HepG2 (cell line): ENCODE measurements around the gene POLR2F. TPM values are rescaled to one million over a fixed set of nuclear protein-coding genes. Genes with fewer than 3 reads are reported as not detected.

Experiments used
- ATAC-seq: fragments of 200-7000 bp; cut with Tn5 transposase; 3 replicates; pipeline ENCODE4 v1.9.1; 2020; ENCODE audit warnings: mild to moderate bottlenecking, moderate library complexity
- BruUV-seq: library from RNA; stranded (reverse); fragments of 400-500 nt; replicated peaks from 2 replicates; lab custom pipeline; 2021; lab: Mats Ljungman, UMichigan
- CTCF ChIA-PET: fragments of 300-600 bp; formaldehyde crosslinking; extraction: SDS; loops from one replicate; lab custom pipeline; 2021; ENCODE audit warnings: low total read pairs, inconsistent platforms, low intra/inter-chr PET ratio; lab: Yijun Ruan, JAX
- POLR2A ChIA-PET: fragments of 350-600 bp; sonication (Branson Sonifier 250); formaldehyde crosslinking; loops from one replicate; lab custom pipeline; 2020; ENCODE audit warnings: antibody characterized with exemption, inconsistent platforms; lab: Yijun Ruan, JAX
- DNase-seq: peaks from one replicate; pipeline ENCODE4 v3.0.0-alpha.2; 2015; ENCODE audit warnings: low spot score
- FAIRE-seq: peaks from 3 replicates; lab custom pipeline; 2011; peaks lifted over from hg19 to GRCh38; lab: Jason Lieb, UNC
- H2AFZ ChIP-seq: one replicate; pipeline ENCODE4 v1.6.1; 2011; ENCODE audit warnings: low read length, inconsistent platforms
- H3K27ac ChIP-seq: fragments of 300-600 bp; 3 replicates; pipeline ENCODE4 v1.8.0; 2011; ENCODE audit warnings: mixed run types, mild to moderate bottlenecking, mixed read lengths, low read length, inconsistent platforms; ENCODE audit not compliant: insufficient read depth; ENCODE audit errors: extremely low read length
- H3K27me3 ChIP-seq, 2 experiments: fragments of 200-600 bp in 1 of 2; 2 replicates in 1 of 2; 3 replicates in 1 of 2; pipeline versions ENCODE4 v1.6.0 to v1.8.0; 2011; ENCODE audit warnings: low read length in 2 of 2, mild to moderate bottlenecking in 2 of 2, moderate library complexity in 2 of 2, inconsistent platforms in 1 of 2; ENCODE audit not compliant: insufficient read depth in 2 of 2, control insufficient read depth in 1 of 2
- H3K36me3 ChIP-seq, 2 experiments: fragments of 200-600 bp in 1 of 2; replicated peaks in 1 of 2; 2 replicates in 1 of 2; 3 replicates in 1 of 2; pipeline versions ENCODE4 v1.5.1 to v1.8.0; 2011; ENCODE audit warnings: low read length in 2 of 2, inconsistent platforms in 1 of 2; ENCODE audit not compliant: insufficient read depth in 2 of 2, control insufficient read depth in 1 of 2
- H3K4me1 ChIP-seq: 2 replicates; pipeline ENCODE4 v1.5.1; 2012; ENCODE audit warnings: low read length, inconsistent platforms; ENCODE audit not compliant: insufficient read depth
- H3K4me2 ChIP-seq: 2 replicates; pipeline ENCODE4 v1.6.0; 2011; ENCODE audit warnings: low read depth, low read length, inconsistent platforms
- H3K4me3 ChIP-seq, 3 experiments: fragments of 200-600 bp in 1 of 3; sonication (generic), shearing (Covaris generic) in 1 of 3; replicated peaks in 1 of 3; 2 replicates each; pipeline ENCODE4 v1.5.1; 2011 to 2016; ENCODE audit warnings: low read length in 3 of 3, inconsistent platforms in 2 of 3, low read depth in 2 of 3, mild to moderate bottlenecking in 2 of 3, control low read depth in 1 of 3, mixed read lengths in 1 of 3; ENCODE audit not compliant: insufficient read depth in 1 of 3
- H3K79me2 ChIP-seq: one replicate; pipeline ENCODE4 v1.6.1; 2011; ENCODE audit warnings: low read length, inconsistent platforms; ENCODE audit not compliant: insufficient read depth
- H3K9ac ChIP-seq: 2 replicates; pipeline ENCODE4 v1.6.0; 2011; ENCODE audit warnings: mild to moderate bottlenecking, low read depth, low read length, inconsistent platforms; ENCODE audit not compliant: insufficient read depth
- H3K9me3 ChIP-seq: 2 replicates; pipeline ENCODE4 v1.5.1; 2012; ENCODE audit warnings: mild to moderate bottlenecking, low read length
- H4K20me1 ChIP-seq: 2 replicates; pipeline ENCODE4 v1.6.0; 2011; ENCODE audit warnings: inconsistent platforms, mild to moderate bottlenecking, low read length, moderate library complexity; ENCODE audit not compliant: insufficient read depth
- GATA4 ChIP-seq: sonication (generic); IDR thresholded peaks from 2 replicates; pipeline ENCODE4 v1.6.1; 2016; ENCODE audit warnings: antibody characterized with exemption, low read depth, borderline replicate concordance
- RARG ChIP-seq: sonication (generic); formaldehyde crosslinking; IDR thresholded peaks from 2 replicates; pipeline ENCODE4 v1.4.0; 2020; ENCODE audit warnings: low read depth, mild to moderate bottlenecking, missing genetic modification reagents
- SALL2 ChIP-seq: sonication (generic); formaldehyde crosslinking; IDR thresholded peaks from 2 replicates; pipeline ENCODE4 v1.8.1; 2023; ENCODE audit warnings: mild to moderate bottlenecking, missing genetic modification reagents, inconsistent platforms
- SRY ChIP-seq: sonication (generic); formaldehyde crosslinking; IDR thresholded peaks from 2 replicates; pipeline ENCODE4 v1.8.0; 2022; ENCODE audit warnings: mild to moderate bottlenecking, missing genetic modification reagents
- ZNF768 ChIP-seq: sonication (generic); formaldehyde crosslinking; IDR thresholded peaks from 2 replicates; pipeline ENCODE4 v1.4.0; 2020; ENCODE audit warnings: missing genetic modification reagents
- ZSCAN20 ChIP-seq: sonication (generic); formaldehyde crosslinking; IDR thresholded peaks from 2 replicates; pipeline ENCODE4 v1.4.0; 2020; ENCODE audit warnings: missing genetic modification reagents, mild to moderate bottlenecking, borderline replicate concordance
- WGBS: methylation state at CpG from one replicate; pipeline ENCODE4 v1.1.6; 2017; ENCODE audit warnings: low lambda C conversion rate; 5-methylcytosine and 5-hydroxymethylcytosine counted together
- in situ Hi-C: cut with HindIII; loops from 2 replicates; pipeline ENCODE4 v1.10.0; 2017; ENCODE audit warnings: low pct_unique_long_range_greater_than_20kb; ENCODE audit not compliant: extremely low pct_ligation_motif_present
- intact Hi-C: fragments of 100-400 bp; cut with micrococcal nuclease; formaldehyde crosslinking; loops from one replicate; pipeline ENCODE4 v1.10.0; 2022; ENCODE audit not compliant: unreplicated experiment
- polyA plus RNA-seq, 8 experiments: library from polyadenylated mRNA; depleted of rRNA in 3 of 8; stranded (reverse) in 7 of 8; unstranded in 1 of 8; fragments of >200 nt; fragmentation: Illumina TruSeq in 4 of 8; extraction: Trizol in 4 of 8; gene quantifications; 2 replicates each; pipeline versions ENCODE4 v1.2.1 to v1.2.3, GENCODE V29; 2011 to 2016; ENCODE audit warnings: low read depth in 4 of 8, missing spikeins in 1 of 8, mixed read lengths in 1 of 8; ENCODE audit not compliant: insufficient read depth in 1 of 8
- total RNA-seq, 5 experiments: library from RNA; depleted of rRNA; stranded (reverse); fragments of >200 nt; fragmentation: Illumina TruSeq; extraction: Trizol; gene quantifications; 2 replicates each; pipeline ENCODE4 v1.2.3, GENCODE V29; 2016; ENCODE audit warnings: low read depth in 1 of 5
- TF ChIP-seq, protein P1 (sequence below): sonication (generic); formaldehyde crosslinking; IDR thresholded peaks from 2 replicates; pipeline ENCODE4 v1.8.1; 2023; ENCODE audit warnings: missing genetic modification reagents, mild to moderate bottlenecking, borderline replicate concordance

POLR2F gene
- total and polyA plus RNA-seq, 2 of the 13 experiments (the other 11 are each of a cell fraction or from before 2014, with no cell fraction given) = 135 to 158 TPM

DNA sequence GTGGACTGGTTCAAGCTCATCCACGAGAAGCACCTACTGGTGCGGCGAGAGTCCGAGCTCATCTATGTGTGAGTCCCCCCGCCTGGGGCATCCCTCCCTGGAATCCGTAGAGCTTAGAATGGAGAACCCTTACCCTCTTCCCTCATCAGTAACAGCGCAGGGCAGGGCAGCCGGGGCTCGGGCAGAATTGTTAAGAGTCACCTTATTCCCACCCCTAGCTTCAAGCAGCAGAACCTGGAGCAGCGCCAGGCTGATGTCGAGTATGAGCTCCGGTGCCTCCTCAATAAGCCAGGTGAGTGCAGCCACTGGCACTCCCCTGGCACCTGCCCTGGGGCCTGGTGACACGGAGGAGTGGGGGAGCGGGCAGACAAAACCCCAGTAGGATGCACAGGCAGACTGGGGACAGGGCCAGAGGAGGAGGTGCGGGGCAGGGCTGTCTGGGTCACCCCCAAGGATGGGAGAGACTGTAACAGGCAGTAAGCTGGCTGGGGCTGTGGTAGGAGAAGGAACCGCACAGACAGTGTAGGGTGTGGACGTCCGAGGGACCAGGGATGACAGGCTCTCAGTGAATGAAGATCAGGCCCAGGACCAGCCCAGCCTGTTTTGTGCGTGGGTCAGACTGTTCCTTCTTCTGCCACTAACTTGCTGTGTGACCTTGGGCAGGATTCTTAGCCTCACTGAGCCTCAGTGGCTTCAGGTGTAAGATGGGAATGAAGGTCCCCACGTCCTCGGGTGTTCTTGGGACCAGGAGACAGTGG lies 20.5 kb upstream of the POLR2F start:
- Histone ChIP-seq H3K79me2 (no peaks in the 10 kb centered on the region), H3K4me1 (peaks cover 13% of the 10 kb centered on the region), H3K4me2 (no peak overlapping the region), H4K20me1 (no peaks in the 10 kb centered on the region), H2AFZ (no peak overlapping the region), H3K9ac (no peak overlapping the region), H3K9me3 (no peaks in the 10 kb centered on the region), H3K36me3 (peaks cover 11 to 25% of the 10 kb centered on the region in 2 experiments; a peak in 4 of 5 replicates), H3K27ac (no peak overlapping the region), H3K4me3 (no peak overlapping the region), H3K27me3 (no peaks in the 10 kb centered on the region)
- FAIRE-seq = no peak
- no peak for DNase-seq
- intact Hi-C loops (loop anchor here (5.0 kb wide), 1 partner anchor 34 kb away; no protein-coding TSS in a partner anchor), in situ Hi-C loops (loop anchor here (10.0 kb wide), 1 partner anchor 118 kb away; no protein-coding TSS in a partner anchor)
- TF ChIP-seq SALL2 (CRISPR knock-in tag) (no peak), ZNF768 (peak; percentile 54), SRY (CRISPR knock-in tag) (no peak), GATA4 (no peak), RARG (no peak), ZSCAN20 (CRISPR knock-in tag) (no peak)
- TF ChIP-seq, protein P1, sequence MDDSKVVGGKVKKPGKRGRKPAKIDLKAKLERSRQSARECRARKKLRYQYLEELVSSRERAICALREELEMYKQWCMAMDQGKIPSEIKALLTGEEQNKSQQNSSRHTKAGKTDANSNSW (CRISPR knock-in tag) = no peak
- BruUV-seq = TSS peak; percentile 36
- ATAC-seq = no peak
- ChIA-PET POLR2A (no interaction called here), CTCF (interaction anchor here (0.7 to 1.9 kb wide), 6 partner anchors 20 to 116 kb away, joined by 3 to 28 read pairs (median 5); no protein-coding TSS in a partner anchor)
- WGBS = 79% methylated on average over 11 of the region's 21 CpGs
